HEK293 (cell line): ENCODE results near the gene ACRBP.

Experiments used
- BCL6B ChIP-seq: fragments of 450-650 bp; formaldehyde crosslinking; IDR thresholded peaks from 2 replicates; pipeline ENCODE4 v1.5.1; 2017; ENCODE audit warnings: missing biosample characterization, missing genetic modification characterization
- CTCF ChIP-seq: fragments of 450-650 bp; formaldehyde crosslinking; IDR thresholded peaks from 2 replicates; pipeline ENCODE4 v1.5.1; 2016; ENCODE audit warnings: missing biosample characterization, missing genetic modification characterization
- EGR2 ChIP-seq: fragments of 450-650 bp; formaldehyde crosslinking; IDR thresholded peaks from 2 replicates; pipeline ENCODE4 v1.5.1; 2016; ENCODE audit warnings: low read depth, missing biosample characterization, missing genetic modification characterization
- IKZF3 ChIP-seq: fragments of 450-650 bp; IDR thresholded peaks from 2 replicates; pipeline ENCODE4 v1.5.0; 2018; ENCODE audit warnings: missing biosample characterization, mild to moderate bottlenecking, missing genetic modification characterization, moderate library complexity
- KLF10 ChIP-seq: fragments of 450-650 bp; IDR thresholded peaks from 2 replicates; pipeline ENCODE4 v1.5.1; 2018; ENCODE audit warnings: missing biosample characterization, mild to moderate bottlenecking, missing genetic modification characterization
- KLF8 ChIP-seq: fragments of 450-650 bp; formaldehyde crosslinking; IDR thresholded peaks from 2 replicates; pipeline ENCODE4 v1.5.1; 2016; ENCODE audit warnings: missing biosample characterization, missing genetic modification characterization
- PRDM4 ChIP-seq: fragments of 450-650 bp; formaldehyde crosslinking; IDR thresholded peaks from 2 replicates; pipeline ENCODE4 v1.5.1; 2017; ENCODE audit warnings: missing biosample characterization, missing genetic modification characterization
- REST ChIP-seq: fragments of 450-650 bp; formaldehyde crosslinking; IDR thresholded peaks from 2 replicates; pipeline ENCODE4 v1.5.1; 2016; ENCODE audit warnings: missing biosample characterization, missing genetic modification characterization
- SALL2 ChIP-seq: fragments of 450-650 bp; formaldehyde crosslinking; IDR thresholded peaks from 2 replicates; pipeline ENCODE4 v1.5.0; 2017; ENCODE audit warnings: missing biosample characterization, mild to moderate bottlenecking, missing genetic modification characterization, borderline replicate concordance
- TCF7L2 ChIP-seq: IDR thresholded peaks from 2 replicates; pipeline ENCODE4 v1.6.1; 2011; ENCODE audit warnings: low read depth, mild to moderate bottlenecking, inconsistent platforms, low read length, moderate library complexity, borderline replicate concordance
- ZBTB1 ChIP-seq: fragments of 450-650 bp; formaldehyde crosslinking; IDR thresholded peaks from 2 replicates; pipeline ENCODE4 v1.5.1; 2016; ENCODE audit warnings: missing biosample characterization, missing genetic modification characterization
- ZBTB8A ChIP-seq: fragments of 450-650 bp; formaldehyde crosslinking; IDR thresholded peaks from 2 replicates; pipeline ENCODE4 v1.5.1; 2016; ENCODE audit warnings: missing biosample characterization, missing genetic modification characterization
- ZNF132 ChIP-seq: fragments of 450-650 bp; formaldehyde crosslinking; IDR thresholded peaks from 2 replicates; pipeline ENCODE4 v1.5.1; 2017; ENCODE audit warnings: missing biosample characterization, missing genetic modification characterization, borderline replicate concordance
- ZNF138 ChIP-seq: fragments of 450-650 bp; formaldehyde crosslinking; IDR thresholded peaks from 2 replicates; pipeline ENCODE4 v1.5.1; 2016; ENCODE audit warnings: missing biosample characterization, missing genetic modification characterization, borderline replicate concordance
- ZNF16 ChIP-seq: fragments of 450-650 bp; formaldehyde crosslinking; IDR thresholded peaks from 2 replicates; pipeline ENCODE4 v1.5.1; 2016; ENCODE audit warnings: low read depth, missing biosample characterization, missing genetic modification characterization
- ZNF292 ChIP-seq: fragments of 450-650 bp; formaldehyde crosslinking; IDR thresholded peaks from 2 replicates; pipeline ENCODE4 v1.5.1; 2016; ENCODE audit warnings: low read depth, missing biosample characterization, missing genetic modification characterization, borderline replicate concordance
- ZNF391 ChIP-seq: fragments of 450-650 bp; formaldehyde crosslinking; IDR thresholded peaks from 2 replicates; pipeline ENCODE4 v1.5.1; 2016; ENCODE audit warnings: low read depth, missing biosample characterization, missing genetic modification characterization, borderline replicate concordance
- ZNF394 ChIP-seq: fragments of 450-650 bp; formaldehyde crosslinking; IDR thresholded peaks from 2 replicates; pipeline ENCODE4 v1.5.1; 2016; ENCODE audit warnings: missing biosample characterization, missing genetic modification characterization, mild to moderate bottlenecking, moderate library complexity, borderline replicate concordance
- ZNF433 ChIP-seq: fragments of 450-650 bp; formaldehyde crosslinking; IDR thresholded peaks from 2 replicates; pipeline ENCODE4 v1.5.1; 2016; ENCODE audit warnings: missing biosample characterization, missing genetic modification characterization, low read depth
- ZNF521 ChIP-seq: fragments of 450-650 bp; formaldehyde crosslinking; IDR thresholded peaks from 2 replicates; pipeline ENCODE4 v1.5.1; 2017; ENCODE audit warnings: missing biosample characterization, mild to moderate bottlenecking, missing genetic modification characterization
- ZNF530 ChIP-seq: fragments of 450-650 bp; formaldehyde crosslinking; IDR thresholded peaks from 2 replicates; pipeline ENCODE4 v1.5.1; 2016; ENCODE audit warnings: low read depth, missing biosample characterization, missing genetic modification characterization
- ZNF561 ChIP-seq: fragments of 450-650 bp; IDR thresholded peaks from 2 replicates; pipeline ENCODE4 v1.5.1; 2018; ENCODE audit warnings: missing biosample characterization, missing genetic modification characterization, borderline replicate concordance
- ZNF692 ChIP-seq: fragments of 450-650 bp; formaldehyde crosslinking; IDR thresholded peaks from 2 replicates; pipeline ENCODE4 v1.5.1; 2016; ENCODE audit warnings: missing biosample characterization, missing genetic modification characterization
- ZNF701 ChIP-seq: fragments of 450-650 bp; formaldehyde crosslinking; IDR thresholded peaks from 2 replicates; pipeline ENCODE4 v1.5.1; 2016; ENCODE audit warnings: missing biosample characterization, missing genetic modification characterization
- ZNF76 ChIP-seq: fragments of 450-650 bp; formaldehyde crosslinking; IDR thresholded peaks from 2 replicates; pipeline ENCODE4; 2016; ENCODE audit warnings: low read depth, missing biosample characterization, missing genetic modification characterization, borderline replicate concordance
- ZNF776 ChIP-seq: fragments of 450-650 bp; formaldehyde crosslinking; IDR thresholded peaks from 2 replicates; pipeline ENCODE4 v1.5.0; 2017; ENCODE audit warnings: missing biosample characterization, missing genetic modification characterization, borderline replicate concordance

Gene ACRBP

GRCh38 chr12:6613015-6613775, 34.0 kb downstream of the ACRBP start (continued):
- peak; percentile 37; the same call in 1 of the 2 replicates for TF ChIP-seq IKZF3 (tag by site-specific recombination)
- TF ChIP-seq ZNF530 (tag by site-specific recombination) = no peak
- no peak for TF ChIP-seq CTCF (tag by site-specific recombination)
- no peak for TF ChIP-seq ZNF132 (tag by site-specific recombination)
- no peak; the same call in none of the 2 replicates for TF ChIP-seq PRDM4 (tag by site-specific recombination)
- TF ChIP-seq ZNF76 = peak; percentile 69
- 0 out of 2 replicates have a peak, but pooled peaks have one; percentile 36 for TF ChIP-seq ZBTB1 (tag by site-specific recombination)
- TF ChIP-seq ZNF701 (tag by site-specific recombination) = peak; percentile 75; the same call in 1 of the 2 replicates
- TF ChIP-seq ZNF292 = no peak
- TF ChIP-seq ZNF561 = peak; percentile 19; the same call in 1 of the 2 replicates
- TF ChIP-seq ZNF433 (tag by site-specific recombination) = no peak
- no peak for TF ChIP-seq ZNF138 (tag by site-specific recombination)
- TF ChIP-seq EGR2 (tag by site-specific recombination) = peak; percentile 74; the same call in 1 of the 2 replicates
- no peak for TF ChIP-seq ZNF776 (tag by site-specific recombination)
- peak; percentile 18; the same call in 1 of the 2 replicates for TF ChIP-seq ZNF692 (tag by site-specific recombination)
- TF ChIP-seq ZNF521 (tag by site-specific recombination) = no peak
- no peak for TF ChIP-seq ZNF16 (tag by site-specific recombination)
- no peak for TF ChIP-seq REST
- TF ChIP-seq TCF7L2 = no peak
- TF ChIP-seq ZBTB8A (tag by site-specific recombination) = peak; percentile 60
- TF ChIP-seq ZNF394 (tag by site-specific recombination) = peak; percentile 80
- TF ChIP-seq KLF8 = 0 out of 2 replicates have a peak, but pooled peaks have one; percentile 45
- TF ChIP-seq ZNF391 (tag by site-specific recombination) = peak; percentile 92; the same call in 1 of the 2 replicates
- no peak for TF ChIP-seq SALL2 (tag by site-specific recombination)
- TF ChIP-seq BCL6B (tag by site-specific recombination) = no peak
- TF ChIP-seq KLF10 (tag by site-specific recombination) = no peak
